ENCODE measurements around the gene COX6A2. TPM values are rescaled to one million over a fixed set of nuclear protein-coding genes. Genes with fewer than 3 reads are reported as not detected.

Gene COX6A2
- total RNA-seq, 1 experiment from 2014 or later, result not detected

DNA sequence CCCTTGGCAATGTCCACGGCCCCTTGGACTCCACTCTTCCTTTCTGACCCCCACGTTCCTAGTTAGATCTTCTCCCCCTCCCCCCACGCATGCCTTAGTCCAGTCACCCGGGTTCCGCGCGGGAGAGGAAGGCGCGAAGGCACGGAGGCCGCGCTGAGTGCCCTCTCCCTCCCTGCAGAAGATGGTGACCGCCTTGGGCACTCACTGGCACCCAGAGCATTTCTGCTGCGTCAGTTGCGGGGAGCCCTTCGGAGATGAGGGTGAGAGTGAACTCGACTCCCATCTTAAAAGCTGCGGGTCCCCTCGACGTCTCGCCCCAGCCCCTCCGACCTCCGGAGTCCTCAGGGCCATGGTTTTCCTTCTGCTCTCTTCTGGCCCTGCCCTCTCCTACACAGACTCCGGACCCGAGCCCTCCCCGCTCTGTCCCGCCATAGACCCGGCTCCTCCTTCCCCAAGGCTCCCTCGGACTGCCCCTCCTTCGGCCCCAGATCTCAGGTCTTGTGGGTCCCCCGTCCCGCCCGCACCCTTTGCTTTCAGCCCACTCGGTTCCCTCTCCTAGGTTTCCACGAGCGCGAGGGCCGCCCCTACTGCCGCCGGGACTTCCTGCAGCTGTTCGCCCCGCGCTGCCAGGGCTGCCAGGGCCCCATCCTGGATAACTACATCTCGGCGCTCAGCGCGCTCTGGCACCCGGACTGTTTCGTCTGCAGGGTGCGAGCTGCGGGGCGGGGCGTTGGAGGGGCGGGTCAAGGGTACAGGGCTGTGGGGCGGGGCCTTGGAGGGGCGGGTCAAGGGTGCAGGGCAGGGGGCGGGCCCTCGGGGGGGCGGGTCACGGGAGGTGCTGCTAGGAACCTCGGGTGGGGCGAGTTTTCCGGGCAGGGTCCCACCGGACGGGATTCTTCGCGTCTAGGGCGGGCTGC lies 48.4 kb upstream of the COX6A2 start:
- no peak overlapping the region for H3T11ph ChIP-seq (ENCODE audit: low read length)
- no peak overlapping the region for H2BK15ac ChIP-seq (ENCODE audit: low read depth, low read length)
- no peak overlapping the region for H3K56ac ChIP-seq (ENCODE audit: insufficient read length, low read depth, low read length)
- H3K4me1 ChIP-seq (ENCODE audit: insufficient read depth, low read length), result no peaks in the 10 kb centered on the region
- peak overlapping the region; percentile 73 to 85 for H3K4me3 Mint-ChIP-seq
- no peak overlapping the region for H3K4ac ChIP-seq (ENCODE audit: low read depth, low read length)
- H3K27me3 ChIP-seq (ENCODE audit: insufficient read depth, low read length), result peaks cover 1% of the 10 kb centered on the region; the same call in 1 of the 2 replicates
- H3K14ac ChIP-seq (ENCODE audit: insufficient read depth, low read length), result peak overlapping the region; percentile 6; the same call in 1 of the 2 replicates
- H4K5ac ChIP-seq (ENCODE audit: insufficient read length, low read depth, low read length), result no peak overlapping the region
- H2BK12ac ChIP-seq (ENCODE audit: insufficient read length, low read depth, low read length), result no peak overlapping the region
- no peak overlapping the region for H3K23ac ChIP-seq (ENCODE audit: insufficient read length, low read depth, low read length)
- no peak overlapping the region for H2BK5ac ChIP-seq (ENCODE audit: insufficient read length, low read length)
- peak; percentile 87 for DNase-seq
- peak overlapping the region; percentile 90 for H3K4me2 ChIP-seq (ENCODE audit: insufficient read depth, insufficient read length, low read length)
- H3K36me3 Mint-ChIP-seq (ENCODE audit: insufficient read depth in 1 of 3, low read depth in 3 of 3), result peaks cover 0 to 14% (median 1%) of the 10 kb centered on the region in 3 experiments; a peak in 3 of 7 replicates
- peaks cover 21% of the 10 kb centered on the region for H3K23me2 ChIP-seq (ENCODE audit: insufficient read length, low read depth, low read length, poor library complexity, severe bottlenecking)
- H4K91ac ChIP-seq (ENCODE audit: insufficient read length, low read depth, low read length), result no peak overlapping the region
- peak overlapping the region in 1 of 3 experiments; percentile 61; a peak in 2 of 7 replicates for H3K27ac Mint-ChIP-seq
- no peaks in the 10 kb centered on the region for H3K79me1 ChIP-seq (ENCODE audit: insufficient read depth, low read depth, low read length, poor library complexity, severe bottlenecking)
- peak overlapping the region; percentile 33 for H3K18ac ChIP-seq (ENCODE audit: insufficient read length, low read depth, low read length)
- H2BK20ac ChIP-seq (ENCODE audit: low read depth, low read length, poor library complexity, severe bottlenecking), result no peak overlapping the region
- no peak overlapping the region for H4K8ac ChIP-seq (replicated peaks; ENCODE audit: insufficient read length, low read depth, low read length)
- peaks cover 72% of the 10 kb centered on the region for H3K27me3 Mint-ChIP-seq (ENCODE audit: low read depth)
- no peak overlapping the region for H2AFZ ChIP-seq (ENCODE audit: low read length)
- H2AK5ac ChIP-seq (ENCODE audit: insufficient read length, low read length), result no peak overlapping the region
- H2BK120ac ChIP-seq (ENCODE audit: low read depth, low read length, poor library complexity, severe bottlenecking), result no peak overlapping the region
- no peak overlapping the region for H3K27ac ChIP-seq (ENCODE audit: insufficient read length, low read depth, low read length)
- peak overlapping the region; percentile 27 for H3K9ac ChIP-seq (ENCODE audit: extremely low read depth, insufficient read length, low read length)
- WGBS (ENCODE audit: extremely low coverage, insufficient read length, low lambda C conversion rate), result no CpG with 5 or more reads among the region's 68 CpGs
- H3K9me3 ChIP-seq (ENCODE audit: control insufficient read depth, low read depth, low read length), result no peaks in the 10 kb centered on the region
- TF ChIP-seq, protein P1, sequence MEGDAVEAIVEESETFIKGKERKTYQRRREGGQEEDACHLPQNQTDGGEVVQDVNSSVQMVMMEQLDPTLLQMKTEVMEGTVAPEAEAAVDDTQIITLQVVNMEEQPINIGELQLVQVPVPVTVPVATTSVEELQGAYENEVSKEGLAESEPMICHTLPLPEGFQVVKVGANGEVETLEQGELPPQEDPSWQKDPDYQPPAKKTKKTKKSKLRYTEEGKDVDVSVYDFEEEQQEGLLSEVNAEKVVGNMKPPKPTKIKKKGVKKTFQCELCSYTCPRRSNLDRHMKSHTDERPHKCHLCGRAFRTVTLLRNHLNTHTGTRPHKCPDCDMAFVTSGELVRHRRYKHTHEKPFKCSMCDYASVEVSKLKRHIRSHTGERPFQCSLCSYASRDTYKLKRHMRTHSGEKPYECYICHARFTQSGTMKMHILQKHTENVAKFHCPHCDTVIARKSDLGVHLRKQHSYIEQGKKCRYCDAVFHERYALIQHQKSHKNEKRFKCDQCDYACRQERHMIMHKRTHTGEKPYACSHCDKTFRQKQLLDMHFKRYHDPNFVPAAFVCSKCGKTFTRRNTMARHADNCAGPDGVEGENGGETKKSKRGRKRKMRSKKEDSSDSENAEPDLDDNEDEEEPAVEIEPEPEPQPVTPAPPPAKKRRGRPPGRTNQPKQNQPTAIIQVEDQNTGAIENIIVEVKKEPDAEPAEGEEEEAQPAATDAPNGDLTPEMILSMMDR (conservative IDR thresholded peaks at IDR 0.05), result no peak
- H3K9me3 Mint-ChIP-seq, result no peaks in the 10 kb centered on the region; a peak in 1 of 5 replicates
- H3K4me1 Mint-ChIP-seq, result peaks cover 14 to 20% of the 10 kb centered on the region in 2 experiments
- no peaks in the 10 kb centered on the region for H3K79me2 ChIP-seq (ENCODE audit: insufficient read depth, low read length)
- no peaks in the 10 kb centered on the region for H4K20me1 ChIP-seq (ENCODE audit: control insufficient read depth, insufficient read depth, insufficient read length)

All from H9 (cell line).